D341Med (cell line): ENCODE measurements around the gene NR2F1-AS1.

Experiments
- DNase-seq: peaks from one replicate; pipeline ENCODE4 v3.0.0; 2012; ENCODE audit warnings: low spot score

Gene NR2F1-AS1

DNA sequence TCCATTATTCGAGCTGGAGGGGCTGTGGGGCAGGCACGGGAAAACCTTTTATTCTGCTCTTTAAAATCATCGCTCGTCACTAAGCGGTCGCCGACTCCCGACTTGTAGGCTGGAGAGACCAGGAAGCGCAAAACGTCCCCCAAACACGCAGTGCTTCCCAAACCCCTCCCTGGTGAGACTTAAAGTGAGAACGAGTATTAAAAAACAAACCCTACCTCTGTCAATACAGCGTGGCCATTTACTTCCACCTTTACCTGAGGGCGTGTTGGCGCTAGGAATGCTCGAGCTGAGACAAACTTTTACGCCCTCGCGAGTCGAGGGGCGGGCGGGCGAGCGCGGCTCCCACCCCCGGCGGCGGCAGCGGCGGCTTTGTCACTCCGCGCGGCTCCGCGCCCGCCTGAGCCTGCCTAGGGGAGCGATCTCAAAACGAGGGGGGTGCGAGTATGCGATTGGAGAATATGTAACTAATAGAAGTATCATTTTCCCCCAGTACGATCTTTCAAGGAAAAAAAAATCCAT, at the start of gene NR2F1-AS1:
Gene NR2F1-AS1 (minus strand): TSS at position 293 of the 519 bp plus-strand sequence.
- peak; percentile 55 for DNase-seq

DNA sequence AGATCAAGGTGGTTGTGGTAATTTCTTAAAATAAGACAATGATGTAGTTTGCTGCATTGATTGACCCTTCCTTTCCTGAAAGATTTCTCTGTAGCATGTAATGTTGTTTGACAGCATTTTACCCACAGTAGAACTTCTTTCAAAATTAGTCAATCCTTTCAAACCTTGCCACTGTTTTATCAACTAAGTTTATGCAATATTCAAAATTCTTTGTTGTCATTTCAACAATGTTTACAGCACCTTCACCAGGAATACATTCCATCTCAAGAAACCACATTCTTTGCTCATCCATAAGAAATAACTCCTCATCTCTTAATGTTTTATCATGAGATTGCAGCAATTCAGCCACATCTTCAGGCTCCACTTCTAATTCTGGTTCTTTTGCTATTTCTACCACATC, 45.8 kb upstream of the NR2F1-AS1 start:
- DNase-seq = no peak

DNA sequence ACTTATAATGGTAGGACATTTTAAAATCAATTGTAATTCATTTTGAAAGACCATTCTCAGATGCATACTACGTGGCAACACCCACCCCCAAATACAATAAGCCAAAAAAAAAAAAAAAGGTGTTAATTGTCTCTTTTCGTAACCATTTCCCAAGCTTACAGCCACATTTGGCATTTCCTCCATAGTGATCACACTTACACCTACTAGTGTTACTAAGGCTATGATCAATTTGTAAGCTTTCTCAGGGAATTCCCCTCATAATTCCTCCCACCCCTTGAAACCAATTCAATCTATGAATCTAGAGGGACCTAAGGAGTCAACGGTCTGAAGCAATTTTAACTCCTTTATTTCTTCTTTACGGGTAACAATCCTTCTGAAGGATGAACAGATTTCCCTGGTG, 42.1 kb upstream of the NR2F1-AS1 start:
- DNase-seq = no peak

DNA sequence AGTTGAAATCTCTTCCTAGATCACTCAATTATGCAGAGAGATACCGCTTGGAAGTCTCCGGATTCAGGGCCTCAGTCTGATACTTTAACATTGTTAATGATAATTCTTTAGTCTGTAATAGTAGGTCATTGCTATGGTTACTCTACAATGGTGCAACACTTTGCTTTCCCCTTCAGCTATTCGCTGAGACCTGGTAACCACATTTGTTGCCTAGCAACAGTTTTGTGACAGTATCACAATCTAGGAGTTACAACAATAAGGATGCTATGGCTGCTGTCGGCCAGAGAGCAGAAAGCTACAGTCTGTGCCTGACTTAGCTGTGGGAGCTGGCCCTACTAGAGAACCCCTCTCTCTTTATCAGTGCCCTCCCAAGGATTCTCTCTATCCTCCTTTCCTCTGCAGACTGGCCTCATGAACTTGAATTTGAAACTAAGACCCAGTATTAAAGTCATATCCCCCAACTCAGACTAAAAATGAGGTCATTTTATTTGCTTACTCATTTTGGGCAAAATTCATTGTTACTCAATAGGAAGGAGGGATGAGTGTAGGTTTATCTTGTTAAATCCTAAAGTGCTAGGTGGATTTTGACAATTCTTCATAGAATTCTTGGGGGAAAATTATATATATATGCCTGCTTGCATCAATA, 41.3 kb upstream of the NR2F1-AS1 start:
- no peak for DNase-seq

DNA sequence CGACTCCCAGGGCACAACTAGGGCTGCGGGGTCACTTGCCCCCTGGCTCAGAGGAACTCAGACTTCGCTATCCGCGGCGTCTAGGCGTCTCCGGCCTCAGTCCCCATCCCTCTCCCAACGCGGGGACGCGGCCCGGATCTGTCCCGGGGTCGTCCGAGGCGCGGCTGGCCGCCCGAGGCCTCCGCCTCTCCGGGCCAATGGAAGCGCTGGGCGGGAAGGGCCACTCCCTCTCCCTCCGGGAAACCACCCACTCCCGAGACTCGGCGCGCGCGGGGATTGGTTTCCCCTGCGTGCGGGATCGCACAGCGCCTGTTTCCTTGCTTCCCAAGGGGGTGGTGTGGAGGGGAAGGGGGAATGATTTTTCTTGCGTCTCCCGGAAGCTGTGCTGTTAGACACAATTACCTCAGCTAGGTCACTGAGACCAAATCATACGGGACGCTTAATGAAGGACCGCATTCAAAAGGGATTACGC, 40.3 kb upstream of the NR2F1-AS1 start:
- DNase-seq = peak; percentile 83

DNA sequence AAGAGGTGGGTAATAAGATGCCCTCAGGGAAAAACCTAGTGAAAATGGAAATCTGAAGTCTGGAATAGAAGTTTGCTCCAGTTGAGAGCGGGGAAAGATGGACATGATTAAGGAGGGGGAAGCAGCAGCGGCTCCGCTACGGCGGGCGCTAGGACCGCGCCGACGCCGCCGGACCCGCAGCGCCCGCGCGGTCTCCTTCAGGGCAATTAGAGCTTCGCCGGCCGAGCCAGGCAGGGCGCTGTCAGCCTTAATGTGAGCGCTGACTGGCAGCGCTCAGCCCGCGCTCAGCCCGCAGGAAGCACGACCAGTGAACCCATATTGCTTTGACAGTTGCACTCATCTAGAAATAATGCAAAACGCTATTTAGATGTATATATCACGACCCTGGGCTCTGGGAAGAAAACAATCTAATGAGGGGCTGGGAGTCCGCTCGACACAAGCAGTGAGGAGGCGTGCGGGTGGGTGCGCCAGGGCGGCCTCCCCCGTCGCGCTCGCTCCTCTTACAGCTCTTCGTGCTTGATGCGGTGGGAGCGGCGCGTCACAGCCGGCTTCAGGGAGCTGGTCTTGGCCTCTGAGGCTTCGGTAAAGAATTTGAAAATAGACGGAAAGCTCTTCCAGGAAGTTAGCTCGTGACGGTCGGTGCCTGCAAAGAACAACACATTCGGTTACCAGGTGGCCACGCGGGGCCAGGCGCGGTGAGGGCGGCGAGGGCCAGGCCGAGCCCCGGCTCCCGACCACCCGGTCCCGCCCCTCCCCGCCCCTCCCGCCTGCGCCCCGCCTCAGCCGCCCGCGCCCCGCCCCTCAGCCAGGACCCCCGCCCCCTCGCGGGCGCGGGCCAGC, 39.7 kb upstream of the NR2F1-AS1 start:
- peak; percentile 90 for DNase-seq

DNA sequence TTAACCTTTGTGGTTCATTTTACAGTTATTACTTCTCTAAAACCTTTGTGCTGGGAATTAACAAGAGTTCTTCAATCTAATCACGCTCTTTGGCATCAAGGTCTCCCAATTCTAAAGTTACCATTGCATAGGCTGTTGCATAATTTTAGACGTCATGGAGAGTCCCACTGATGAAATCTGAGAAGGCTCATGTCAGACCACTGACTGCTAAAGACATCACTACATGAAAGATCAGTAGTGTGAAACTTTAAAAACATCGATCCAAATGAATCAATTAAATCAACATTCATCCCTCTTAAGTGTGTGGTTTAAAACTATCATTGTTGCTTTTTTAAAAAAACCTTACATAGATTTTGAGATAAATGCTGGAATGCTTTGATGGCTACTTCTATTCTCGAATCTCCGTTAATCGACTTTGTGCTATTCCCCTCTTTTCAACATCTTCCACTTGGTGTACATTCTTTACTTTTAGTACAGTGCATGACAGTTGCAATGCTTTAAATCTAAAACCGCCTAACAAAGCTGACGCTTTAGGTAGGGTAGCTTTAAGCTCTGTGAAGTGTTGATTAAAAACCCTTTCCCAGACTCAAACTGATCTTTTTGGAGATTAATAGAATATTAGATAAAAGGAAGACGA, 35.6 kb upstream of the NR2F1-AS1 start:
- DNase-seq = no peak

DNA sequence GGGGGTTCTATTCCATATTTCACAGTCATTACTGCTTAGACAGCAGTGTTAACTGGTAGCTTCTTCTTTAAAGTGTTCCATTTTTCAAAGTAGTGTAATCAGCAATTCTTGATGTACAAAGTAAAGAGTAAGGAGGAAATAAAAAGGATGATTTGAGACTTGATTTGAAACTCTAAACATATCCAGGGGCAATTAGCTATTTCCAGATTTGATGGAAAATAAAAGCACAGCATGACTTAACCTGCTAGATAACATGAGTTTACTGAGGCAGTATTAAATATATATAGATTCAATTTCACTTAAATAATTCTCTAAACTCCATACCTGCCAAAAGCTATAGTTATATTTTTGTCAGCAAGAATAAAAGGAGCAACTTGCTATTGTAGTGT, 31.8 kb upstream of the NR2F1-AS1 start:
- no peak for DNase-seq

DNA sequence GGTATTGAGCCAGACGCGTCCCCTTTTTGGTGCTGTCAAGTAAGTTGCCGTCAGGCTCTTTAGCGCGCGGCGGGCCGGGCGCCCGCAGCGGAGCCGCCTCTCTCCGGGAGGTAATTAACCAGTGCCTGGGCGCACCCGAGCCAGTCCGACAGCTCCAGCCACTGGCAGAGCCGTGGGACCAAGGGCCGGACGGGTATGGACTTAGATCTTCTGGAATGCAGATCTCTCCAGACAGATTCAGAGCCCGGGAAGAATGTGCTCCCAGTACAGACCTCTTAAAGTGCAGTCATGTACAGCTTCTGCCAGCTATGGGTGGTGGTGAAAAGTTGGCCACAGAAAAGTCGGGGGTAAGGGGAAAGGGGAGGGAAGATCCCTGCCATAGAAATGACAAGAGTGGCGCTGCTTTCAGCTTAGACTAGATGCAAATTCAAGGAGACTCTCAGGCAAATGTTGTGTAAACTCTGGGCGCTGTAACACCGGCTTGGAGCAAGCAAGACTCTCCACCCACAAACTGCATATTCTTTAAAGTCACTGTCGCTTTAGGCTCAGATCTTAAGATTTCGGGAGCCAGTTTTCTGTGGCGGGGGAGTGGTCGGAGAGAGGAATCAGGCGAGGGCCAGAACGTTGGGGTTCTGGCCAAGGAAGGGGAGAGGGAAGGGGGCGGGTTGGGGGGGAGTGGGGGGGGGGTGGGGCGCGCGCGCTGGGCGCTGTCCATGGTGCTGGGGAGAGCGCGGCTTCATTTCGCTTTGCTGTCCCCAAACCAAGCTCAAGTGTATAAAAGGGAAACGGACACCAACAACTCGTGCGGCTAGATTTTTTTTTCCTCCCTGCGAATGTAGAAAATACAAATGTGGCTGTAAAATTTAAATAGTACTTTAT, 31.2 kb upstream of the NR2F1-AS1 start:
- DNase-seq = peak; percentile 60

DNA sequence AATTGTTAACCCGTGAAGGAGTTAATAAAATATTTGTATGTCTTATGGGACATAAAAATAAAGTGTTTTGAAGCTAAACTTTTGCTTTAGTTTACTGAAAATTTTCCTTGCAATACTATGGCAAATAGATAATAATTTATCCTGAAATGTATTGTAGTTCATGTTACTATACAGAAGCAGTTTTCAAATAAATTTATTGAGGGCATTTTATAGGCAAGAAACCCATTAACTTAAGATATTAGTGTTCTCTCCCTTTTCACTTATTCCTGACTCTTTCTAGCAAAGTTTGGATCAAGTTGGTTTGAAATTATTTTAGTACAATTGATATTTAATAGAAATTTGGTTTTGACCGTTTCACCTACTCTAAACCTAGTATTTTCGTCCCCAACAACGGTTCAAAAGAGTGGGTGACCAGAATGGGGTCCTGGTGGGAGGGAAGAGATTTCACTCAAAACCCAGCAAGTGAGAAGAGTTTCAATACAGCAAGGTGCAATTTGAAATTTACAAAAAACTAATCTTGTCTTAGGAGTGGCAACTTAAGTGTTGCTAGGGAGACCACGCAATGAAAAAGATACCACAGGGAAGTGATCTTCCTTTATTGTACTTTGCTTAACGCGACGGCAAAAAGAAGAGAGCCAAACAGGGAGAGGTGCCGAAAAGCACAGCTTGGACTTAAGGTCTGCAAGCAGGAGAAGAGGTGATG, 30.4 kb upstream of the NR2F1-AS1 start:
- DNase-seq = no peak

DNA sequence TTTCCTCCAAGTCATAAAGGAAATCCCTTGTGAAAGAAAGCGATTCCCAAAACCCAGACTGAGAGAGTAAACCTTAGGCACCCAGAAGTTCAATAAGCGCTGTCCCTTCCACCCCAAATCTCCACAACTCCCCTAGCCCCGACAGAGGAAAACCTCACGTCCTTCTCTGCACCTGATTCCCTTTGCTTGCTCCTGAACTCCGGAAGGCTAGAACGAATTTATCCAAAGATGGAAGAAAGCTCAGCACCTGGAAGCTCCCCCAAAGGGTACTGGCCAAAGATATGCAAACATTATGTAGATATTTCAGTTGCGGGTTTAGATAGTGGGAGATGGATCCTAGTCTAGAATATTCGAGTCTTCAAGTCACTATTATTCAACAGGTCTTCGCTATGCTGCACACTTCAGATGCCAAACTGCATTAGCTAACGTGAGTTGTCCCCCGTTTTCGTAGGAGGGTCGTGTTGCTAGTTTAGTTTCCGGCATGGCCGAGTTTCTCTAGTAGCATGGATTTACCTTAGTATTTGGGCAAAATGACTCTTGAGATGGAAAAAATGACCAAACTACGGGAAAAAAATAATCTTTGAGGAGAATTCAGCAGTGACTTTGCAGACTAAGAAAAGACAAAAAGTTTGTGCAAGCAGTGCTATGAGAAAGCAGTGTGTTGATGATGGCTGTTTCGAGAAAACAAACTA, 29.7 kb upstream of the NR2F1-AS1 start:
- DNase-seq = no peak

DNA sequence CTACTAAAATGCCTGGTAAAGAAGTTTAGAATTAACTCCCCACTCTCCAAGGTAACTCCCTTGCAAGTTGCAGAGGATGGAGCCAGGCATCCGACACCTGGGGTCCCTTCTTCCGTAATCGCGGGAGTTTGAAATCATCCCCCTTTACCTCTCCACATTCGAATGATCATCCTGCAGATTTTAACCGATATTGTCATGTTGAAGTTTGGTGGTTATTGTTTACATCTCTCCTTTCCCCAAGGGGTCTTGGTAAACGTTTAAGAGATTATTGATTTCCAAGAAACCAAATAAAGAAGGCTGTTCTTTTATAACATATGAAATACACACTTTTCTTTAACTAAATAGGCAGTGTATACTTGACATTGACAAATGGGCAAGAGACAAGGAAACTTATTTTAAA, 28.7 kb upstream of the NR2F1-AS1 start:
- no peak for DNase-seq

DNA sequence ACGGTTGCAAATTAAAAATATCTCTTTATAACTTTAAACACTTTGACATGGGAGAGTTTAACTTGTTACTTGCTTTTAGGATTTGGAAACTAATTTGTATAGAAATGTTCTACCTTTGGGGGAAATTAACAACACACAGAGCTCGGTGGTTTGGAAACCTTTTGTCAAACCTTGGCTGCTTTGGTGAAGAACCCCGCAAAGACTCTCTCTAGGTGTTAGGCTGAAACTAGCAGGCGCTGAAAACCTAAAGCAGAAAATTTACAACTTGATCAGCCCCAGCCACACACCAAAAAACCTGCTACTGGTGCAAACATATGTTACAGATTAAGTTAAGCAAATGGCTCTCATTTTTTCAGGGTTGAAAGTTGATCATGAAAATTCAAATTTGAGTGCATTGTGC, 27.8 kb upstream of the NR2F1-AS1 start:
- DNase-seq = no peak

DNA sequence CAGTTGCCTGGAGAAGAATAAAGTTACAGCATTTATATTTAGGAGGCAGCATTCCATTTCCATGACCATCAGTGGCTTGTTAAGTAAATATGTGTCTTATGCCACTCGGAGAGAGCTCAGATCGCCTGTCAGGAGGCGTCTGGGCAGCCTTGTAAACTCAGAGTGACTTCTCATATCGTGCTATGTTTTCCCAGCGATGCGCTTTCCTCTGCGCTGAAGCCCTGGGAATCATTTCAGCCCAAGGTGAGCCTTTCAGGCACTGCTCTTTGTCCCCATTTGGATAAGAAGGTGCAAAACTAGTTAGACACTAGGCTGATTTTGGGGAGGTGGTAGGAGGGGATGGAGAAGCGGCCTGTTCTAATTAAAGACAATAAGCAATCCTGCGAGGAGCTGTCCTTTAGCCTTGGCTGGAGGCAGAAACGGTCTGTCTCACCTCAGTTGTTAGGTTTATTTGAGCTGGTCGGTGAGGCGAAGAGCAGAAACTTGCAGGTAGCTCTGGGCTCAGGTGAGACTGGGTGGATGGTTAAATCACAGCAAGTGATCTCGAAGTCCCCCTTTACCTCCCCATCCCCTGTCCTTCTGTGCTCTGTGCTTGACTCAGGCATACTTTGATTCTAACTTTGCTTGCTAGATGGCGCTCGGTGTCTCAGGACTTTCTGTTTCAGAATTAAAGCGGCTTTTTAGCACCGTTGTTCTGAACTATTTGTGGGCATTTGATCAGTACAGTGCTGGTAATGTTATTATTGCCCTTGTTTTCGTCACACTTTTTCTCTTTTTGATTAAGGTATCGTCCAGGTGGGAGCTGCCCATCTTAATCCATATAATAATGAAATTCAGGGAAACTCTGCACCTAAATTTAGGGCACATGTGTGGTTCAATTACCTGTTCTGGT, 26.6 kb upstream of the NR2F1-AS1 start:
- no peak for DNase-seq

DNA sequence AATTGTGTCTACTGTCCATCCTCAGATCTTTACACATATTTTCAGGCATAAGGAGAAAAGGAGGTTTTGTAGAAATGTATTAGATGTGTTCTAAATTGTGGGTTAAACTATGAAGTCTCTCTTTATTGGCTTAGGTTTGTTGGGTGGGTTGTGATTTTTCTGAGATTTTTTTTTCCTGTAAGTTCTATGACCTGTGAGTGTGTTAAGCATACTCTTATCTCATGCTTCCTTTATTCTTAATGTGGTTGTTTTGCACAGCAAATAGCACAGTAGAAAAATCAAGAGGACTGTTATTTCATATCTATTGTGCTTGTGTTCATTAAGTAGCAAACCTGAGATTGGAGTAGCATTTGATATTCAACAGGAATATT, 25.3 kb upstream of the NR2F1-AS1 start:
- DNase-seq = no peak

DNA sequence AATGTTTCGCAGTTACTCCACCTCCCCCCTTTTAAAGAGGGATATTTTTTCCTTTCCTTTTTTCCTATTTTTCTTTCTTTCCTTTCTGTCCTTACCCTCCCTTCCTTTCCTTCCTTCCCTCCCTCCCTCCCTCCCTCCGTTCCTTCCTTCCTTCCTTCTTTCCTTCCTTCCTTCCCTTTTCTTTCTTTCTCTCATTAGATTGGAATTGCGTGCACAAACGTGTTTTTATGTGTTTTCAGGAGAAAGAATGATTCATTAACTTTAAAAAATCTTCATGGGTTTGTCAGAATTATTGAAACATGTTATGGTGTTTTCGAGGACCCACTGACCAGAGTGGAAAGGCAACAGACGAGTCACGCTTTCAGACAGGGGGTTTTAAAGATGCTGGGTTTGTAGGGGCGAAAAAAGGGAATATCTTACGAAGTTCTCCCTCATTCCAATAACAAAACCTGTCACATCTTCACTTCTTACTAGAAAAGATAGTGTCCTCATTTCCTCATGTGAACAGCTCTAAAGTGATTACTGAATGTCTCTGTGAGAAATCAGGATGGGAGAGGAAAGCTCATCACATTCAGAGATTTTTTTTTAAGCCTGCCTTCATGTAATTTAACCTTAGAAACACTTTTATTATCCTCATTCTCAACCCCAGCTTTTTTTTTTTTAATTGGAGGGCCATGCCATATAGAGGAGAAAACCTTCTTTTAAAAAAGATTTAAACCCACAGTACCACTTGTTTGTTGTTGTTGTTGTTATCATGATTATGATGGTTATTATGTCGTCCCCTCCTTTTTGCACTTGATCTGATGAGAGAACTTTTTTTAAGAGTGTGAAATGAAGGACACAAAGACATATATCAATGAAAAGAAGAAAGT, 23.9 kb upstream of the NR2F1-AS1 start:
- no peak for DNase-seq

DNA sequence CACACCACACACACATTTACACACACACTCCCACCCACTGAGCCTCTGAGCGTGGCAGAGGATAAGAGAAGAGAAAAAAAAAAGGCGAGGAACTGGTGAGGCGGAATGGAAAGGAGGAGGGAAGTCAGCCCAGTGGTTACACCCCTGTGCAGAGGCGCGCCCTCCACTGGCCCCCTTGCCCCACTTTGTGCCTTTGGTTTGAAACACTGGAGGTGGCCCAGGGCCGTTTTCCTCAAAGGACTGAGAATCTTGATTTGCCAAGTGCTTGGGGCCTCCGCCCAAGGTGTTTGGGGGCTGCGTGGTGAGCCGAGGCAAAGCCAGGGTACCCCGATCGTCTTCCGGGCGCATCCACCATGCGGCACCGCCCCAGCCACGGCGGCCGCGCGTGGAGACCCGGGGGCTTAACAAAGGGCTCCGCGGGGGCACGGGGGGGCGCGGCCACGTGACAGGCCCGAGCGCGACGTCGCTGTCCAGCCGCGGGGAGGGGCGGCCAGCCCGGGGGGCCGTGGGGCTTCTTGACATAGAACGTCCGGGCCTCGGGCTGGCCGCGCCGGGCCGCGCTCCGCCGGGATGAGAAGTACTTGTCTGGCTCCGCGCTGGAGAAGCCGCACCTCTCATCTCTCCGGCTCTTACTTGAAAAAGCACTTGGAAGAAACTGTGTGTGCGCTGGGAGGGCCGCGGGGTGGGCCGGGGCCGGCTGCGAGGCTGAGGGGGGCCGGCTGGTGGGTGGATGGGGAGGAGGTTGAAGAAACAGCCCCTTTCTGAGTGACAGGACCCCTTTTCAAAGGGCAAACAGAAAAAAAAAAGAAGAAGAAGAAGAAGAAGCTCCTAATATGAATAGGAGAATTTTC, 23.0 kb upstream of the NR2F1-AS1 start:
- no peak for DNase-seq
